K562 (cell line): ENCODE results near the gene ABR. TPM values are rescaled to one million over a fixed set of nuclear protein-coding genes. Genes with fewer than 3 reads are reported as not detected.

ENCODE experiments used
- ATAC-seq: fragments of 200-7000 bp; cut with Tn5 transposase; 3 replicates; pipeline ENCODE4 v1.9.1; 2020; ENCODE audit warnings: moderate library complexity
- BruUV-seq: library from RNA; stranded (reverse); fragments of 400-500 nt; replicated peaks from 2 replicates; lab custom pipeline; 2021; lab: Mats Ljungman, UMichigan
- CTCF ChIA-PET: fragments of 300-600 bp; formaldehyde crosslinking; extraction: SDS; loops from one replicate; lab custom pipeline; 2021; ENCODE audit warnings: low intra/inter-chr PET ratio; lab: Yijun Ruan, JAX
- POLR2A ChIA-PET: fragments of 300-600, 350-650 bp; sonication (Branson Sonifier 250); formaldehyde crosslinking; extraction: SDS; loops from one replicate; lab custom pipeline; 2021; ENCODE audit warnings: antibody characterized with exemption, inconsistent platforms; lab: Yijun Ruan, JAX
- DNase-seq, 4 experiments: peaks; one replicate each; pipeline versions ENCODE4 v3.0.0 to v3.0.0-alpha.2; 2011 to 2018; ENCODE audit warnings: low spot score in 3 of 4, mixed read lengths in 3 of 4; ENCODE audit errors: extremely low read depth in 1 of 4
- FAIRE-seq: peaks from 2 replicates; lab custom pipeline; 2011; peaks lifted over from hg19 to GRCh38; lab: Jason Lieb, UNC
- H2AFZ ChIP-seq: 2 replicates; pipeline ENCODE4 v1.6.0; 2011; ENCODE audit warnings: low read depth, low read length, control low read depth, inconsistent platforms
- H3K27ac ChIP-seq: fragments of 200-600 bp; 3 replicates; pipeline ENCODE4 v1.8.0; 2011; ENCODE audit warnings: low read depth, mild to moderate bottlenecking, control low read depth, inconsistent platforms, low read length, moderate library complexity, mixed read lengths; ENCODE audit errors: extremely low read depth
- H3K27me3 ChIP-seq, 2 experiments: fragments of 300-600 bp in 1 of 2; 2 replicates in 1 of 2; 3 replicates in 1 of 2; pipeline versions ENCODE4 v1.6.0 to v1.8.0; 2011; ENCODE audit warnings: inconsistent platforms in 2 of 2, low read length in 2 of 2, mild to moderate bottlenecking in 1 of 2, mixed read lengths in 1 of 2, moderate library complexity in 1 of 2; ENCODE audit not compliant: control insufficient read depth in 2 of 2, insufficient read depth in 2 of 2
- H3K36me3 ChIP-seq: fragments of 300-600 bp; 3 replicates; pipeline ENCODE4 v1.8.0; 2011; ENCODE audit warnings: mild to moderate bottlenecking, low read length, inconsistent platforms; ENCODE audit not compliant: control insufficient read depth, insufficient read depth
- H3K4me1 ChIP-seq, 2 experiments: fragments of 200-600 bp in 1 of 2; replicated peaks in 1 of 2; 2 replicates in 1 of 2; 3 replicates in 1 of 2; pipeline versions ENCODE4 v1.5.1 to v1.8.0; 2011; ENCODE audit warnings: inconsistent platforms in 2 of 2, low read length in 2 of 2, mild to moderate bottlenecking in 1 of 2, mixed read lengths in 1 of 2, moderate library complexity in 1 of 2; ENCODE audit not compliant: control insufficient read depth in 2 of 2, insufficient read depth in 2 of 2
- H3K4me2 ChIP-seq: 2 replicates; pipeline ENCODE4 v1.6.1; 2011; ENCODE audit warnings: low read length, control low read depth, inconsistent platforms, mixed read lengths; ENCODE audit not compliant: insufficient read depth
- H3K4me3 ChIP-seq: fragments of 200-600 bp; sonication (generic), shearing (Covaris generic); 2 replicates; pipeline ENCODE4 v1.5.1; 2016; ENCODE audit warnings: control low read depth, inconsistent platforms
- H3K79me2 ChIP-seq: fragments of 200-600 bp; 3 replicates; pipeline ENCODE4 v1.8.0; 2011; ENCODE audit warnings: low read length, inconsistent platforms; ENCODE audit not compliant: control insufficient read depth, insufficient read depth
- H3K9ac ChIP-seq, 2 experiments: 2 replicates each; pipeline versions ENCODE4 v1.6.0 to v1.6.1; 2011; ENCODE audit warnings: low read depth in 2 of 2, low read length in 2 of 2, control low read depth in 1 of 2, inconsistent platforms in 1 of 2, mild to moderate bottlenecking in 1 of 2, mixed read lengths in 1 of 2; ENCODE audit not compliant: insufficient read depth in 1 of 2
- H3K9me1 ChIP-seq: one replicate; pipeline ENCODE4 v1.6.0; 2011; ENCODE audit warnings: inconsistent platforms, mild to moderate bottlenecking, low read length, moderate library complexity; ENCODE audit not compliant: control insufficient read depth, insufficient read depth
- H3K9me3 ChIP-seq: replicated peaks from 2 replicates; pipeline ENCODE4 v1.5.1; 2011; ENCODE audit warnings: low read depth, low read length, inconsistent platforms; ENCODE audit not compliant: control insufficient read depth, insufficient read depth
- H4K20me1 ChIP-seq: replicated peaks from 2 replicates; pipeline ENCODE4 v1.6.1; 2011; ENCODE audit warnings: low read length, inconsistent platforms, mixed read lengths; ENCODE audit not compliant: control insufficient read depth, insufficient read depth
- CBFB ChIP-seq: sonication (generic); formaldehyde crosslinking; IDR thresholded peaks from 2 replicates; pipeline ENCODE4 v1.4.0; 2020; ENCODE audit warnings: mild to moderate bottlenecking, missing genetic modification reagents
- CXXC5 ChIP-seq: fragments of 250-450 bp; sonication (Bioruptor Pico); IDR thresholded peaks from 2 replicates; pipeline ENCODE4 v1.8.0; 2022; ENCODE audit warnings: inconsistent platforms, mild to moderate bottlenecking, moderate library complexity
- ERF ChIP-seq: fragments of 450-650 bp; formaldehyde crosslinking; IDR thresholded peaks from 2 replicates; pipeline ENCODE4 v1.4.0; 2020; ENCODE audit warnings: mild to moderate bottlenecking, mixed read lengths
- ESRRA ChIP-seq: fragments of 450-650 bp; IDR thresholded peaks from 2 replicates; pipeline ENCODE4 v1.6.1; 2014; ENCODE audit warnings: low read depth, mild to moderate bottlenecking, moderate library complexity, borderline replicate concordance
- FOSL1 ChIP-seq: fragments of 200-800 bp; sonication (Bioruptor generic); conservative IDR thresholded peaks from 2 replicates; pipeline ENCODE4 v1.6.1; 2016; ENCODE audit warnings: missing genetic modification characterization, missing compliant biosample characterization
- MTA3 ChIP-seq: fragments of 450-650 bp; formaldehyde crosslinking; IDR thresholded peaks from 2 replicates; pipeline ENCODE4 v1.6.1; 2017; ENCODE audit warnings: mild to moderate bottlenecking, borderline replicate concordance
- NBN ChIP-seq: fragments of 450-650 bp; IDR thresholded peaks from 2 replicates; pipeline ENCODE4 v1.6.1; 2016; ENCODE audit warnings: low read depth, mild to moderate bottlenecking
- PHF20 ChIP-seq: fragments of 450-650 bp; IDR thresholded peaks from 2 replicates; pipeline ENCODE4 v1.6.1; 2018; ENCODE audit not compliant: partially characterized antibody
- RAD51 ChIP-seq: fragments of 450-650 bp; IDR thresholded peaks from 2 replicates; pipeline ENCODE4 v1.7.1; 2016; ENCODE audit warnings: low read depth, mild to moderate bottlenecking, borderline replicate concordance
- RNF2 ChIP-seq: sonication (generic); IDR thresholded peaks from 2 replicates; pipeline ENCODE4 v1.6.1; 2016
- TFAM ChIP-seq: fragments of 250-450 bp; sonication (Bioruptor Pico); conservative IDR thresholded peaks from 2 replicates; pipeline ENCODE4 v1.5.0; 2021; ENCODE audit warnings: mild to moderate bottlenecking, moderate library complexity
- ZEB2 ChIP-seq: fragments of 450-650 bp; IDR thresholded peaks from 2 replicates; pipeline ENCODE4 v1.6.1; 2016
- ZKSCAN8 ChIP-seq: fragments of 200-800 bp; sonication (Bioruptor generic); IDR thresholded peaks from 2 replicates; pipeline ENCODE4 v1.6.1; 2016; ENCODE audit warnings: missing genetic modification characterization, missing compliant biosample characterization
- ZNF12 ChIP-seq: sonication (generic); formaldehyde crosslinking; IDR thresholded peaks from 2 replicates; pipeline ENCODE4 v1.4.0; 2020; ENCODE audit warnings: mild to moderate bottlenecking, missing genetic modification reagents
- ZNF134 ChIP-seq: fragments of 250-450 bp; sonication (Bioruptor Pico); conservative IDR thresholded peaks from 2 replicates; pipeline ENCODE4 v1.4.0; 2020
- WGBS: fragments of 100-300 bp; shearing (Covaris generic); methylation state at CpG from one replicate; pipeline ENCODE4 v1.1.6; 2016; ENCODE audit warnings: low coverage, mixed read lengths; ENCODE audit not compliant: insufficient coverage; ENCODE audit errors: missing lambda C conversion rate; 5-methylcytosine and 5-hydroxymethylcytosine counted together
- in situ Hi-C: fragments of 300-500 bp; cut with MboI; formaldehyde crosslinking; loops from 4 replicates; pipeline ENCODE4 v1.15.0; 2018; ENCODE audit warnings: inconsistent platforms, mixed read lengths
- intact Hi-C: fragments of 100-400 bp; cut with micrococcal nuclease; formaldehyde crosslinking; loops from 2 replicates; pipeline ENCODE4 v1.14.2; 2022
- polyA plus RNA-seq, 8 experiments: library from polyadenylated mRNA; depleted of rRNA in 4 of 8; stranded (reverse) in 5 of 8; unstranded in 3 of 8; fragments of >200 nt; fragmentation: Nextera tagmentation in 2 of 8; fragmentation: Illumina TruSeq in 1 of 8; extraction: Ambion mirVana in 2 of 8; extraction: Trizol in 1 of 8; gene quantifications; 2 replicates each; pipeline versions ENCODE4 v1.2.1 to v1.2.3, GENCODE V29; 2011 to 2014; ENCODE audit warnings: inconsistent platforms in 1 of 8, missing spikeins in 1 of 8
- total RNA-seq, 7 experiments: library from RNA; depleted of rRNA in 6 of 7; stranded (reverse); fragments of >200 nt in 6 of 7; fragmentation: Illumina TruSeq in 2 of 7; extraction: Trizol in 2 of 7; gene quantifications; 2 replicates each; pipeline versions ENCODE4 v1.2.1 to v1.2.3, GENCODE V29; 2011 to 2021; ENCODE audit warnings: low replicate concordance in 1 of 7
- TF ChIP-seq, protein P1 (sequence below), 2 experiments: fragments of 450-650 bp in 1 of 2; IDR thresholded peaks; 2 replicates each; pipeline ENCODE4 v1.6.1; 2011 to 2017; ENCODE audit warnings: low read depth in 2 of 2, antibody characterized with exemption in 1 of 2, borderline replicate concordance in 1 of 2, low read length in 1 of 2, mild to moderate bottlenecking in 1 of 2, mixed read lengths in 1 of 2; ENCODE audit not compliant: control insufficient read depth in 1 of 2
- TF ChIP-seq, protein P2 (sequence below): fragments of 250-450 bp; sonication (Bioruptor Pico); IDR thresholded peaks from 2 replicates; pipeline ENCODE4 v1.6.1; 2021; ENCODE audit warnings: mild to moderate bottlenecking
- TF ChIP-seq, protein P3 (sequence below), 2 experiments: fragments of 450-650 bp; conservative IDR thresholded peaks; 2 replicates each; pipeline ENCODE4 v1.6.1; 2017; ENCODE audit warnings: mild to moderate bottlenecking in 2 of 2, moderate library complexity in 2 of 2
- TF ChIP-seq, protein P4 (sequence below): fragments of 200-800 bp; sonication (Bioruptor generic); IDR thresholded peaks from 2 replicates; pipeline ENCODE4 v1.6.1; 2017; ENCODE audit warnings: missing genetic modification characterization, missing compliant biosample characterization

ABR gene
- total and polyA plus RNA-seq, 9 of the 15 experiments (the other 6 are each of a cell fraction or from before 2014, with no cell fraction given): 0.07 to 1.6 (median 0.37) TPM; not detected in 1

DNA sequence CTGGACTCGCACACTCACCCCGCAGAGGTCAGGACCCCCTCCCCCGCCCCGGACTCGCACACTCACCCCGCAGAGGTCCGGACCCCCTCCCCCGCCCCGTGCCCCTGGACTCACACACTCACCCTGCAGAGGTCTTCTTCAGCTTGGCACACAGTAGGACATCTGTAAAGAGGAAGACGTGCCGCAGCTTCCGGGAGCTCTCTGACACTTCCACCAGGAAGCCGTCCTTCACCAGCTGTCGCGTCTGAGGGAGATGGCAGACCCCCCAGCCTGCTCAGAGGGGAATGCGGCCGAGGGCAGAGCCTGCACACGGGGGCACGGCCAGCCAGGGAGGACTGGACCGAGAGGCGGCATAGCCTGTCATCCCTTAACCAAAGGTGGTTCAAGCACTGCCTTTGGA lies 109.9 kb downstream of the ABR start:
- Histone ChIP-seq H3K4me2 (no peak overlapping the region), H4K20me1 (no peaks in the 10 kb centered on the region), H3K27ac (no peak overlapping the region), H3K27me3 (peaks cover 19 to 49% of the 10 kb centered on the region in 2 experiments; a peak in 4 of 5 replicates), H3K4me1 (peaks cover 0 to 3% of the 10 kb centered on the region in 2 experiments; a peak in 2 of 5 replicates), H3K9me1 (no peaks in the 10 kb centered on the region), H3K9me3 (no peaks in the 10 kb centered on the region), H3K79me2 (no peaks in the 10 kb centered on the region), H3K9ac (no peak overlapping the region), H3K36me3 (no peaks in the 10 kb centered on the region), H3K4me3 (no peak overlapping the region), H2AFZ (no peak overlapping the region)
- no TSS peak for BruUV-seq
- DNase-seq: no peak
- in situ Hi-C loops: no loop called here
- intact Hi-C loops: no loop called here
- TF ChIP-seq ZKSCAN8 (CRISPR knock-in tag) (no peak), RNF2 (no peak), CBFB (CRISPR knock-in tag) (no peak), TFAM (CRISPR knock-in tag) (no peak), NBN (no peak), PHF20 (no peak), CXXC5 (CRISPR knock-in tag) (no peak), ZNF134 (CRISPR knock-in tag) (no peak), RAD51 (no peak), FOSL1 (tag) (no peak), ZEB2 (no peak), ERF (CRISPR knock-in tag) (no peak), ESRRA (no peak), MTA3 (no peak), ZNF12 (CRISPR knock-in tag) (no peak)
- TF ChIP-seq, protein P1, sequence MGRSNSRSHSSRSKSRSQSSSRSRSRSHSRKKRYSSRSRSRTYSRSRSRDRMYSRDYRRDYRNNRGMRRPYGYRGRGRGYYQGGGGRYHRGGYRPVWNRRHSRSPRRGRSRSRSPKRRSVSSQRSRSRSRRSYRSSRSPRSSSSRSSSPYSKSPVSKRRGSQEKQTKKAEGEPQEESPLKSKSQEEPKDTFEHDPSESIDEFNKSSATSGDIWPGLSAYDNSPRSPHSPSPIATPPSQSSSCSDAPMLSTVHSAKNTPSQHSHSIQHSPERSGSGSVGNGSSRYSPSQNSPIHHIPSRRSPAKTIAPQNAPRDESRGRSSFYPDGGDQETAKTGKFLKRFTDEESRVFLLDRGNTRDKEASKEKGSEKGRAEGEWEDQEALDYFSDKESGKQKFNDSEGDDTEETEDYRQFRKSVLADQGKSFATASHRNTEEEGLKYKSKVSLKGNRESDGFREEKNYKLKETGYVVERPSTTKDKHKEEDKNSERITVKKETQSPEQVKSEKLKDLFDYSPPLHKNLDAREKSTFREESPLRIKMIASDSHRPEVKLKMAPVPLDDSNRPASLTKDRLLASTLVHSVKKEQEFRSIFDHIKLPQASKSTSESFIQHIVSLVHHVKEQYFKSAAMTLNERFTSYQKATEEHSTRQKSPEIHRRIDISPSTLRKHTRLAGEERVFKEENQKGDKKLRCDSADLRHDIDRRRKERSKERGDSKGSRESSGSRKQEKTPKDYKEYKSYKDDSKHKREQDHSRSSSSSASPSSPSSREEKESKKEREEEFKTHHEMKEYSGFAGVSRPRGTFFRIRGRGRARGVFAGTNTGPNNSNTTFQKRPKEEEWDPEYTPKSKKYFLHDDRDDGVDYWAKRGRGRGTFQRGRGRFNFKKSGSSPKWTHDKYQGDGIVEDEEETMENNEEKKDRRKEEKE (IDR thresholded peaks at IDR 0.05; ENCODE audit: borderline replicate concordance in 1 of 2, control insufficient read depth in 1 of 2, low read depth in 2 of 2, low read length in 1 of 2): no peak
- TF ChIP-seq, protein P2, sequence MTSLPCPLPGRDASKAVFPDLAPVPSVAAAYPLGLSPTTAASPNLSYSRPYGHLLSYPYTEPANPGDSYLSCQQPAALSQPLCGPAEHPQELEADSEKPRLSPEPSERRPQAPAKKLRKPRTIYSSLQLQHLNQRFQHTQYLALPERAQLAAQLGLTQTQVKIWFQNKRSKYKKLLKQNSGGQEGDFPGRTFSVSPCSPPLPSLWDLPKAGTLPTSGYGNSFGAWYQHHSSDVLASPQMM (CRISPR knock-in tag): no peak
- TF ChIP-seq, protein P3, sequence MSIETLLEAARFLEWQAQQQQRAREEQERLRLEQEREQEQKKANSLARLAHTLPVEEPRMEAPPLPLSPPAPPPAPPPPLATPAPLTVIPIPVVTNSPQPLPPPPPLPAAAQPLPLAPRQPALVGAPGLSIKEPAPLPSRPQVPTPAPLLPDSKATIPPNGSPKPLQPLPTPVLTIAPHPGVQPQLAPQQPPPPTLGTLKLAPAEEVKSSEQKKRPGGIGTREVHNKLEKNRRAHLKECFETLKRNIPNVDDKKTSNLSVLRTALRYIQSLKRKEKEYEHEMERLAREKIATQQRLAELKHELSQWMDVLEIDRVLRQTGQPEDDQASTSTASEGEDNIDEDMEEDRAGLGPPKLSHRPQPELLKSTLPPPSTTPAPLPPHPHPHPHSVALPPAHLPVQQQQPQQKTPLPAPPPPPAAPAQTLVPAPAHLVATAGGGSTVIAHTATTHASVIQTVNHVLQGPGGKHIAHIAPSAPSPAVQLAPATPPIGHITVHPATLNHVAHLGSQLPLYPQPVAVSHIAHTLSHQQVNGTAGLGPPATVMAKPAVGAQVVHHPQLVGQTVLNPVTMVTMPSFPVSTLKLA (conservative IDR thresholded peaks at IDR 0.05): no peak
- TF ChIP-seq, protein P4, sequence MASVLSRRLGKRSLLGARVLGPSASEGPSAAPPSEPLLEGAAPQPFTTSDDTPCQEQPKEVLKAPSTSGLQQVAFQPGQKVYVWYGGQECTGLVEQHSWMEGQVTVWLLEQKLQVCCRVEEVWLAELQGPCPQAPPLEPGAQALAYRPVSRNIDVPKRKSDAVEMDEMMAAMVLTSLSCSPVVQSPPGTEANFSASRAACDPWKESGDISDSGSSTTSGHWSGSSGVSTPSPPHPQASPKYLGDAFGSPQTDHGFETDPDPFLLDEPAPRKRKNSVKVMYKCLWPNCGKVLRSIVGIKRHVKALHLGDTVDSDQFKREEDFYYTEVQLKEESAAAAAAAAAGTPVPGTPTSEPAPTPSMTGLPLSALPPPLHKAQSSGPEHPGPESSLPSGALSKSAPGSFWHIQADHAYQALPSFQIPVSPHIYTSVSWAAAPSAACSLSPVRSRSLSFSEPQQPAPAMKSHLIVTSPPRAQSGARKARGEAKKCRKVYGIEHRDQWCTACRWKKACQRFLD (CRISPR knock-in tag): no peak
- ATAC-seq: no peak
- no peak for FAIRE-seq
- ChIA-PET CTCF (no interaction called here), POLR2A (no interaction called here)
- WGBS: 15% methylated on average over 12 of the region's 21 CpGs
